Adipose tissue (tissue), 3 donors: ENCODE results near the gene CTDSPL. TPM values are rescaled to one million over a fixed set of nuclear protein-coding genes. Genes with fewer than 3 reads are reported as not detected.

Experiments used
- H3K27ac ChIP-seq: one replicate; pipeline ENCODE4 v1.5.1; 2013; ENCODE audit warnings: low read depth, low read length
- WGBS, 3 donors: extraction: QIAGEN DNeasy Blood & Tissue Kit; methylation state at CpG; one replicate each; pipeline ENCODE4 v1.1.7; 2013; 5-methylcytosine and 5-hydroxymethylcytosine counted together
- polyA plus RNA-seq, 3 donors: library from polyadenylated mRNA; stranded (reverse); fragments of 200-250 nt; gene quantifications; one replicate each; pipeline ENCODE4 v1.2.3, GENCODE V29; 2013
- donor health status: healthy with polysubstance abuse.
- donor health status: Bipolar disorder and iron deficiency.
- donor health status: healthy.

CTDSPL gene
- polyA plus RNA-seq, 3 donors, result 6.5 to 29.6 (median 10.5) TPM

DNA sequence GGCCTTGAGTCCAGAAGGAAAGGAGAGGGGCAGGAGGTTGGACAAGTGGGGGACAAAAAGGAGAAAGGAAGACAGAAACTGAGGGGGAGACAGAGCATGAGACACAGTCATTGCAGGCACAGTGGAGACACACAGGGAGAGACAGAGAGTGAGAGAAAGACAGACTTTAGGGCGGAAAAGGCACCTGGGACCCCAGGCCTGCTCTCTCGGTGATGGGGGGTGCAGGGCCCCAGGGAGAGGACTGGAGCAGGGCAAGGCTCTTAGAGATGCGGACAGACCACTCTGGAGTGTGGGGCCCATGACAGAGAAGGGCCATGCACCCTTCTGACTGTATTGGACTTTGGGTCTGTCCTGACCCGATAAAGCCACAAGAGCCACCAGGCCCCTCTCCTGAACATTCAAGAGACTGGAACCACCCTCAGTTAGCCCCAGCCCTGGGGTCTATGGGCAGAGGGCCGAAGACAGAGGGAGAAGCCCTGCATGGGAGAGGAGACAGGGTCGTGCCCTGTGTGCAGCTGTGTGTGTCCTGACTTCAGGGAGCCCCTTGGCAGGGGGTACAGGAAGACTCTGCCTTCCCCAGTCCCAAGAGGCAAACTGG, 155.3 kb downstream of the CTDSPL start:
- H3K27ac ChIP-seq, result no peak overlapping the region
- WGBS, 3 donors, result 78 to 86% (median 80%) methylated on average over 6 of the region's 6 CpGs

DNA sequence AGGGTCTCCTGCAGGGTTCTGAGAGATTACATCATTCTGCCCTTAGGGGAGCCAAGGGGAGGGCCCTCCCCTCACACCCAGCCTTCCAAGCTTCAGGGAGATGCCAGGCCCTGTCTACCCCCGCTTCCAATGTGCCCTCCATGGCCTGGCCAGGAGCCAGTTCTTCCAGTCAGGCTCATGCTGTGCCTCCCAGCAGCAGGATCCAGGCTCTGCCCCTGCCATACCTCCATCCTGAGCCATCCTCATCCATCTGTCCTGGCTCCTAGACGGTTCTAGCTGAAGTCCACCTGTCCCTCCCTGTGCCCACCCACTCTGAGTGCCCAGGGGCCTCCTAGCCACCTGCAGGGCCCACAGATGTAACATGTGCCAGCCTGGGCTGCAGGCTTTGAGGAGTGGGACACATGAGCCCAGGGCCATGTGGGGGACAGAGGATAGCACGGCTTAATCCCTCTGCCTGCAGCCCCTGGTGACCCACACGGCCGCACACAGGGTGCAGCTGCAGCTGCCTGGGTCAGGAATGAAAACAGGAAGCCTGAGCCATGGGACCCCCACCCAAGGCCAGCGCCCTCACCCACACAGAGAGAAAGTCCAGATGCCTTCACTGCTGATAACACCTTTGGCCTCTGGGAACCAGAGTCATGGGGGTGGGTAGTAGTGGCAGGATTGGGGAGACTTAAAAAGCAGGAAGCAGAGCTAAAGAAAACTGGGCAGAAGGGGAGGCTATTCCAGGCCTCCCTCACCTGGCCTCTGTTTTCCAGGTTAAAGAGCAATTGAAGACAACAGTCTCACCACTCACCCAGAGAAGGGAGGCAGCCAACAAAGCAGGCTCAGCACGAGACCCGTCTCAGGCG, 156.0 kb downstream of the CTDSPL start:
- H3K27ac ChIP-seq, result no peak overlapping the region
- 83 to 92% (median 89%) methylated on average over 9 of the region's 9 CpGs for whole genome bisulfite sequencing, 3 donors

DNA sequence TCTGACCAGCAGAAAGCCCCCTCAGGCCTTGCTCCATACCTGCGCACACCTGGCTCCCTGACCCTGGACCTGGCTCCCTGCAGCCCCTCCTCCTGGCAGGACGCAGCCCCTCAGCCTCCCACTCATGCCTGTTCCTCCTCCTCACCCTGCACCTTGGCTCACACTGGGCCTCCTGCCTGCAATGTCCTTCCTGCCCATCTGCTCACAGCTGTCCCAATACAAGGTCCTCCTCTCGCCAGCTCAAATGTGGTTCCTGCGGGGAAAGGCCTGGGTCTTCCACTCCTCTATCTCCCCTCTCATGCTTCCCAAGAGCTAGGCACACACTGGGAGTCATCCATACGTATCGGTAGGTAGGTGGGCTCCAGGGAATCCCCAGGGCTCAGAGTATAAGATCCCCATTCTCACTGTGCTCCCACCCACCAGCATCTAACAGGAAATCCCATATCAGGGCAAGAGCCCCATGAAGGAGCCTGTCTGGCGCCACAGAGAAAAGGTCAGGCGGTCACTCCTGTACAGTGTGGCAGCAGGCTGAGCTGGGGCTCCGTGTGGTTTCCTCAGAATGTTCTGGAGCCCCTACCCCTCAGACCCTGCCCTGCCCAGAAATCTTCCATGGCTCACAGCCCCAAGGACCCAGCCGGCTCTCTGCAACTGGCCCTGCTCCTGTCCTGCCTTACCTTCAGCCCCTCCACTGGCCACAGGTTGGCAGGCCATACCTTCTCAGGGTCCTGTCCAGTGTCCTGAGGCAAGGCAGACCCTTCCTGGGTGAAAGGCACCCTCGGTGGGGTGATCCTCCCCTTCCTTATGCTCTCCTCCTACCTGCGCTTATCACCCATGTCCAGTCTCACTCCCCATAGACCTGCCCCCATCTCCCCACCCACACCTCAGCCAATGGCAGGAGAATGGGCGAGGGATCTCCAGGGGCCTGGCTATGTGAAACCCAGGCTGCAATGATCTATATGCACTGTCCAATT, 156.9 kb downstream of the CTDSPL start:
- H3K27ac ChIP-seq, result no peak overlapping the region
- 84 to 91% (median 91%) methylated on average over 13 of the region's 13 CpGs for WGBS, 3 donors

DNA sequence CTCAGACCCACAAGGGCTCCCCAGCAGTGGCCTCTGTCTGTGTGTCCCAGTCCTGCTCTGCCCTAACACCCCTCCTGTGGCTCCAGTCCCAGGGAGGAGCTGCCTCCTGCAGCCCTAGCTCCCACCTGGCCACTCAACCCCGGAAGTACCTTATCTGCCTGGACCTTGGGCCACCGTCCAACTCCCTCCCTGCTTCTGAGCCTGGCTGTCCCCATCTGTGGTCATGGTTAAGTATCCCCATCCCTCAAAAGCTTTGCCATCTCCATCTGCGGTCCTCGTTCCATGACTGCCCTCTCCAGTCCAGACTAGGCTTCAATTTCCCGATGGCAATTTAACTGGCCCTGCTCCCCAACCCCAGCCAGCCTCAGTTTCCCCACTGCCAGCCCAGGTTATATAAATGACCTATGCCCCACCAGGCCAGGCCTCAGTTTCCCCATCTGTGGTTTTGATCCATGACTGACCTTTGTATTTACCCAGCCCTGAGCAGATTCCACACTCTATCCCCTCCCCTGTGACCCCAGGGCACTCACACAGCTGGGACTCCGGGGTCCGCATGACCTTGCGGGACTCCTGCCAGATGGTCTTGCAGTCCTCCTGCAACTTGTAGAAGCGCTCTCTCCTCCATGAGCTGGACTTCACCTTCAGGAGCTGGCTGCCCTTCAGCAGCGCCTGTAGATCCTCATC, 158.1 kb downstream of the CTDSPL start:
- H3K27ac ChIP-seq, result no peak overlapping the region
- 61 to 89% (median 89%) methylated on average over 10 of the region's 10 CpGs for WGBS, 3 donors

DNA sequence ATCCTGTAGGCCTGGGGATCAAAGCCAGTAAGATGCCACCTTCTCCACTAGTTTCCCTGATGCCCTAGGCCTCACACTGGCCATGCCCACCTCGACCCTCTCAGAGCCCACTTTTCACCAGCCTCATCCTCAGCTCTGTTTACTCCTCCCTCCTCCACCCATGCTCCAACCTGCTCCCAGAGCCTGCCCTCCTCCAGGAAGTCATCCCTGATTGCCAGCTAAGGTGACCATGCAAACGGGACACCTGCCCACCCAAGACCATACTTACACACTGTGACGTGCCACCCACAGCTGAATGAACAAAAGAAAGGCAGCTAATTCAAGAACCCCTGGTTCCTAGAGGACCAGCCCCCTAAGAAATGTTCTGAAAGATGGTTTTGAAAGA, 158.7 kb downstream of the CTDSPL start:
- WGBS, 3 donors, result 78 to 87% (median 86%) methylated on average over 3 of the region's 3 CpGs

DNA sequence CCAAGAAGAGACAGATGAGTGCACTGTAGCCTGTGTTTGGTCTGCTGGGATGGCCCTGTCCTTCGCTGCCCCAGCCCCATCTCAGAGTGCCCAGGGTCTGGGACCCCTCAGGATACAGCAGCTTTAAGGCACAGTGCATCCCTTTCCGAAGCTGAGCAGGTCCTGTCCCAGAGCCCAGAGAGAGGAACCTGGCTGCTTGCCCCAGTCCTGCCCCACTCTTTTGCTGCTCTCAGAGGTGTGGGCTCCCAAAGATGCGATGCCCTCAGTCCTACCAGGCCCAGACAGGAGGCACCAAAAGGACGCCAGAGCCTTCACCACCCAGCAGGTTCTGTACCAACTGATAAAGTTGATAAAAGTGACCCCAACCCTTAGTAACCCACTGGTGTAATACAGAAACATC, 159.5 kb downstream of the CTDSPL start:
- H3K27ac ChIP-seq, result no peak overlapping the region
- 85 to 96% (median 95%) methylated on average over 4 of the region's 4 CpGs for WGBS, 3 donors

More for the DNA sequence above, 158.7 kb downstream of the CTDSPL start:
- H3K27ac ChIP-seq, result no peak overlapping the region

DNA sequence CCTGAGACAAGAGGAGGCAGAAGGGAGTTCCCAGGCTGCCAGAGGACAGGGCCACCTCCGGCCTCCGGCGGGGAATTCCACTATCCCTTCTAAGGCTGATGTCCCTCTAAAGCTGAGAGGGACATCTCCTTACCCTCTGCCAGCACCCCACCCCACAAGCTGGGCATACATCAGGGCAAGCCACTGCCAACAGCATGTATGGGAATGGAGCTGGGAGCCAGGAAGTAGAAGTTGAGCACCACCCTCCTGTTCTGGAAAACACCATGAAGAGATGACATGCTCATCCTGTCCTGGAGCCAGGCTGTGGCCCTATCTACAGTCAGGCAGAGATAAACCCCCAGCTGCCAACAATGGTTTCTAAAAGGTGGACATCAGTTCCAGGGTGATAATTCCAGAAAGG, 160.6 kb downstream of the CTDSPL start:
- H3K27ac ChIP-seq, result no peak overlapping the region

DNA sequence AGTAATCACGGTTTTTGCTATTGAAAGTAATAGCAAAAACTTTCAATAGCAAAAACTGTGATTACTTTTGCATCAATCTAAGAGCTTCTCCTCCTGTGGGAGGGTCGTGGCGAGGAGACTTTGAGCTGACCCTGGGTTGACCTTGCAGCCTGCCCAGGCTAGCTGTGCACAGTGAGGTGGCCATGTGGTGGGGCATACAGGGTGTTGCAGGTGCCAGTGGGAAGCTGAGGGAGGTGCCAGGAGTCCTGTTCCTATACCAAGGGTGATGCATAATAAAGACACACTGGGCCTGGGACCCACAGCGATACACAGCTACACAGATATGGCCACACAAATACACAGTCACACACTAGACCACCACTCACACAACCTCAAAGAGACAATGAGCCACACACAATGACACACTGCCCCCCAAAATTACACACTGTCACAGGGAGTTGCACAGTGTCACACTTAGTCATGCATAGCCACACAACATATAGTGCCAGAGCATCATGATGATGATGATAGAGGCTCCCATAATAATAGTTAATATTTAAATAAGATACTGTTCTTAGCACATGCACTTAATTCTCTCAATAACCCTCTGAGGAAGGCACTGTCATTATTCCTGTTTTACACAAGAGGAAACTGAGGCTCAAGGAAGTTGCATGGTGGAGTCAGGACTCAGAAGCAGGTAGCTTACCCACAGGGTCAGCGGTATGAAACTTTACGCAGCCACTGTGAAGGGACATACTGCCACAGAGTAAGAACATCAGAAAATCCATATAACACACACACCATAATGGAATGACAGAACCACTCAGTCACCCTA, 161.4 kb downstream of the CTDSPL start:
- 83 to 88% (median 83%) methylated on average over 6 of the region's 6 CpGs for WGBS, 3 donors
- H3K27ac ChIP-seq, result no peak overlapping the region

More for the DNA sequence above, 160.6 kb downstream of the CTDSPL start:
- 56 to 75% (median 60%) methylated on average over 3 of the region's 3 CpGs for WGBS, 3 donors

DNA sequence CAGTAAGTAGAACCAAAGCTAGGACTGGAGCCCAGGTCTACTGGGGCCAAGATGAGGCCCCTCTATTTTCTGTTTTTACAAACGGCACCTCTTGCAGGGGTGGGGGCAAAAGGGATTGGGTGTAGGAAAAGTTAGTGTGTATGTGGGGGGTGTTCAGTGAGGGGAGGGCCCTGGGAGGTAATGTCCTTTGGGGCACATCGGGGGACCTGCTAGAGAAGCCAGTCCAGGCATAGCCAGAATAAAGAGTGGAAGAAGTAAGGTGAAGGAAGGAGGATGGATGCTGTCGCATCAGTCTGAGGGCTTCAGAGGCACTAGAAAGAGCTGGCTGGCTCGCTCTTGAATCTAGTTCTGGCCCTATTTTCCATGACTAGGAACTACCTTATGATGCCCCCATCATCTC, 165.2 kb downstream of the CTDSPL start:
- 68 to 85% (median 75%) methylated on average over 4 of the region's 4 CpGs for WGBS, 3 donors
- no peak overlapping the region for H3K27ac ChIP-seq

DNA sequence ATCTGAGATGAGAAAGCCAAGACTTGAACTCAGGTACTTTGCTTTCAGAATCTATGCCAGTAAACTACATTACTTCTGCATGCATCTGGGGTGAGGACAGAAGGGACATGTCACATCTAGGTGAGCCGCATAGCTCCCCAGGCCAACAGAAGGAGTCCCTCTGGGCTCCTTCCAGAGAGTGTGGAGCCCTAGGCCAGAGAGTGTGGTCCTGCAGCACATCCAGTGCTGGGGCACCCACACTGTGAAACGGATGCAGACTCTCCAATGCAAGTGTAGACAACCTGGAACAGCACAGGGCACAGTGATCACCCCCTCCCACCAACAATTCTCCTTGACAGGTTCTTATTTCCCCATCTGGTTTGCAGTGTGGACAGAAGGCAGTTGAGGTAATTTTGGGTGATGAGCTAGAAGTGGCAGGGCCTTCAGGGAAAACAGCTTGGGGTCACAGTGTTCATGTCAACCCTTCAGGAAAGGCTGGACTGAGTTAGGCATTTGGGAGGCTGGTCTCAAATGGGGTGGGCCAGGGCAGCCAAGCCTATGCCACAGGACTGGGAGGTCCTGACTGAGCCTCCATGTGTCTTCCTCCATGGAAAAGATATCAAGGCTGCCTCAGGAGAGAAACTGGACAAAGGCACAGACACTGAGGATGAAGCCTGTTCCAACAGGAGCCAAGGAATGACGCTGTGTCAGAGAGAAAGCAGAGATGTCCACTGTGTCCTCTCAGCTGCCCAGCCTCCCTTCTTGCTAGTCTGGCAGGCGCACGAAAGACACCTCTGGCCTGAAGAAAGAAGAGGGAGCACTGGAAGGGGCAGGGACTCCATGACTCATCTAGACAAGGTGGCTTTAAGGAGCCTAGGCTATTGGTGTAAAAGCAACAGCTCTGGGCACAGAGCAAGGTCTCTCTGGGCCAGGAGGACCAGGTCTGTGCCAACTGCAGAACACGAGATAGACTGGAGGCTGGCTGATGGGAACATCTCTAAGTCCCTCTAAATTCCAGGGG, 166.1 kb downstream of the CTDSPL start:
- WGBS, 3 donors, result 87 to 90% (median 89%) methylated on average over 6 of the region's 6 CpGs
- no peak overlapping the region for H3K27ac ChIP-seq

DNA sequence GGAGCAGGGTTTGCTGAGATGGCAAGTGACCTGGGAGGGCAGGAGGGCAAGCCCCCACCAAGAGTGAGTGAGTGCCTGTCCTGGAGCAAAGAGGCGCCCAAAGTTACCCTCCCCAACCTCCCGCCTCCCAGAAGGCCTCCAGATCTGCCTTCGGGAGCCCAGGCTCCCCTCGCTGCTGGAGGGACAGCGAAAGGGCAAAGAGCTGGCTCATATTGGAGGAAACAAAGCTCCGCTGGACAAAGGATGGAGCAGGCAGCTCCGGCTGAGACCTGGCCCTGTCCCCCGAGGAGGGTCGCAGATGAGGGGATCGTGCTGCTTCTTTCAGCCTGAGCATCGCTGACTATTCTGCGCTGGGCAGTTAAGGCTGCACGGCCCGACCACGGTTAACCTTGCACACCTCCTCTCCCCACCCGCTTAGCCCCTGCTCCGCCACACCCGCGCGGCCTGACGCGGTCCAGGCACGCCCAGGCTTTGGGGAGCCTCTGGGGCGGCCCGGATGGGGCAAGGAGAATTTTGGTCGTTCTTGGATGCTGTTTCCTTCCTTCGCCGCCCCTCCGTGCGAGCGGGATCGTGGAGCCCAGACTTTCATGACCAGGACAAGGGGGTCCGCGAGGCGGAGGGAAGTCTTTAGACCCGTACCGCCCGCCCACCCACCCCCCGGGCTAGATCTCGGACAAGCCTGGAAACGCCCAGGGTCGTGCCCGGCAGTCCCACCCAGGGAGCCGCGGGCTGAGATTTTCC, 167.1 kb downstream of the CTDSPL start:
- WGBS, 3 donors, result 20 to 36% (median 21%) methylated on average over 42 to 45 of the region's 45 CpGs
- no peak overlapping the region for H3K27ac ChIP-seq

DNA sequence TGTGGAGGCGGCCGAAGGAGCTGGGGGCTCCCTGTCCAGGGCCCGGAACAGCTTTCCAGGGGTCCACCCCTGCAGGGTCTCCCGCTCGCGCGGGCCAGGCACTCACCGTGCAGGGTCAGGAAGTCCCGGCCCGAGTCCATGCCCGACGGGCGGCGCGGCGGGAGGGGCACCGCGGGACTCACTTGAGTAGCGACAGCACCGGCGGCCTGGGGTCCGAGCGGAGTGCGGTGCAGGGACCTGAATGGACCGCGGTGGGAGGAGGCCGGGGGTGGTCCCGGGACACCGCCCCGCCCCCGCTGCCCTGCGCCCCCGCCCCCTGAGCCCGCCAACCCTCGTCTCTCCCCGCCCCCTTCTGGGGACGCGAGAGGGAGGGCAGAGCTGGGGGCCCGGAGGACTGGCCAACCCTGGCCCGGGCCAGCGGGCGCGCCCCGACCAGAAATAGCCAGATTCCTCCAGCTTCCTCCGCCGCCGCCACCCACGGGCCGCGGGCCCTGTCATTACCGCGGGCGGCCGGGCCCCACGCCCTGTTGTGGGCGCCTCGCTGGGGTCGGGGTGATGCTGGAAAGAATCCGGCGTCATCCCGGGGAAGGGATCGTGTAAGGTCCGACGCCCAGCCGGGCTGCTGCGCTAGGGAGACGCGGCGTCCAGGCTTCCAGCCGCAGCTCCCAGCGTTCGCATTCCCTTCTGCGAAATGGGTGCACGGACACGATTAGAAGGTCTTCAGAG, 167.9 kb downstream of the CTDSPL start, which contains the start of gene PLCD1:
TSS of gene PLCD1 (minus strand) at position 243 of the 726 bp plus-strand sequence. CDS start at position 140, 103 bp downstream.
- no peak within 1 kb of the TSS for H3K27ac ChIP-seq
- WGBS, 3 donors, result 1 to 2% (median 1%) methylated on average over 48 to 75 of the region's 75 CpGs

DNA sequence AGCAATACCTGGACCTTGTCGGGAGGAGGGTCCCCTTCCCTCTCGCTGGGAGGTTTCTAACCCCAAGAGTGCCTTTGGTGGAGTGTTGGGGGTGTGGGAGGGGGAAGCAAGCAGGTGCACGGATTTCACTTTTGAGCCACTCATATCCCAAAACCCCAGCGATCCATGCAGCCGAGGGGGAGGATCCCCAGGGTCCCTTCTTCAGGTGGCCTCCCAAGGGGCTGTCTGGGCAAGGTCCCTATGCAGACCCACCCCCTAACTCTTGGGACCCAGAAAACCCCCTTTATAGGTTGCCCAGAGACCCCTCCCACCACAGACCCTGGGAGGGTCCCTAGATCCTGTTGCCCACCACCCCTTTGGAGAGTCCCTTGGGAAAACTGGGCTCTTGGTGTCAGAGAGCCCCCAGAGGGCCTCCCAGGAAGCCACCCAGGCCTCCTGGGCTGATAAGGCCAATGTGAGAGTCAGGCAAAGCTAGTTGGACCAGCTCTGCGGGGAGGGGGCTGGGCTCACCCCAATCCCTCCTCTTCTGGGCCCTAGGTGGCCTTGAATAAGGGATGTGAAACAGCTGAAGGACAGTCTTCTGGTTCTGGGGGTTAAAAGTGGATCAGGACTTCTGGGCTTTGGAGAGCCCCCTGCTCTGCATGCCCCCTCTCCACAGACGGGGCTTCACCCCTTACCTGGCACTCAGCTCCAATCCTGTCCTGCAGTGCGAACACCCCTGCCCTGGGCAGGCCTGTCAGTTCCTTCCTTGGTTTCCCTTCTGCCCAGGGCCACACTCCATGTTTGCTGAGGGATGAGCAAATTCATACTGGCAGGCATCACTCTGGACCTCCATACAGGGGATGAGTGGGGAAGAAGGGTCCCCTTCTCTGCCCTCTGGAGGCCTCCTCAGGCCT, 168.7 kb downstream of the CTDSPL start:
- no peak overlapping the region for H3K27ac ChIP-seq
- 41 to 56% (median 45%) methylated on average over 8 of the region's 8 CpGs for WGBS, 3 donors
